C1 segment of cervical spinal cord (tissue), 14 donors: Measurements from ENCODE around the gene TBC1D16.
A peak's percentile ranks its signal among the peaks of the same experiment; 100 is the strongest.

Experiments used
- DNase-seq, 14 donors: peaks; one replicate each; lab custom pipeline; 2025; lab: John Stamatoyannopoulos, UW

TBC1D16 gene

DNA sequence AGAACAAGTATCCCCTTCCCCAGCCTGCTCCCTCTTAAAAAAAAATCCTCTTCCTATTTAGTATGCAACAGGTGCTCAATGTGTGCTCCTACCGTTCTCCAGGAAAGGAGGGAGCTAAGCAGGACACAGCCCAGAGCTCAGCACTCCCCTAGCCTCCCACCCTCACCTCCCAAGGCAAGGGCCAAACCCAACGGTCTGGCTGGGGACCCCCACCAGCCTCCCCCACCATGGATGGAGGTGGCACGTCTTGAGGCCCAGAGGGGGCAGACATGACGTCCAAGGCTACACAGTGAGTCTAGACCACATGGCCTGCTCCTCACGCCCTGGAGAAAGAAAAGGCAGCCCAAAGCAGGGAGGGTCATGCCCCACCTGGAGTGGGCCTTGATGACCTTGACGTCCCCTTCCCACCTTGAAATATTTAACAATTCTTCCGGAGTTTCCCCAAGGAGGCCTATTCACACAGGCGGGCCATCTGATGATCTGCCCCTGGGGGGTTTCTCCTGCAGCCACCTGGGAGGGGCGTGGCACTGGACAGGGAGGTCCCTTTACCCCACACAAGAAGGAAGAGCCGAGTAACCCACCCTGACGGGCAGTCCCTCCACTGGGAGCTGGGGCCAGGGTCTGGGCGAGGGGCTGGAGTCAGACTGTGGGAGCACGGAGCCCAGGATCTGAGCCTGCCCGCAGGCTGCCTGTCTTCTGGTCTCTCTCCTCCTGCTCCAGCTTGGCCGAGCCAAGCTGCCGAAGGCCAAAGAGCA is 107.0 kb downstream of the TBC1D16 start:
- DNase-seq, result no peak

DNA sequence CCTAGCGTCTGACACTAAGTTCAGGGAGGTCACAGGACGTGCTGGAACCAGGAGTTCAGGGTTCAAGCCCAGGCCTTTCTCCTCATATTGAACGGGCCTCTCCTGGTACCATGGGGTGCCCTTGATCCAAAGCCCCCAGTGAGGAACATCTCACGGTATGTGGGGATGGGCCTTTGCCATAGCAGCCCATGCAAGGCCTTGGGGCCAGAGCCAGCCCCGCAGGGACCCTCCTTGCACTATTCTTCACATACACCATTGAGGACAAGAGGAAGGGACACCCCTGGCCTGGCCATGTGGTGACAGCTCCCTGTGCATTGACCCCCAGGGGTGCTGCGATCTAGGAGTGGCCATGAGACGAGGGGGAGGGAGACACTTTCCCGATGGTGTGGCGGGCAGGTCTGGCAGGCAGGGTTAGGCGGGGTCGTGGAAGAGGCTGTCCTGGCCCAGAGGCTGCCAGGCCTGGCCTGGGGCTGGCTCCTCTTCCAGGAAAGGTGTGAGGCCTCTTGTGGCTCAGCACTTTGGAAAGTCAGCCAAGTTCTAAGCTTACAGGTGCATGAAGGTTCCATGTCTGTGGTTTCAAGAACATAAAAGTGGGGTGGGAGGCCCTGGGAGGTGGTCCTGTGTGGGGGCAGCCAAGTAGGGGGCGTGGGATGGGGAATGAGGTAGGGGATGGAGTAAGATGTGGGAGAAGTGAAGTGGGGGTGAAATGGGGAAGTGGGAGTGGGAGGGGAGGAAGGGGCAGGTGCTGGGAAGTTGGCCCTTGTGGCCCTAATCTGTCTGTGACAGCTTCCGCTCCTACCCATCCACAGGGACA is 107.8 kb downstream of the TBC1D16 start:
- no peak for DNase-seq

DNA sequence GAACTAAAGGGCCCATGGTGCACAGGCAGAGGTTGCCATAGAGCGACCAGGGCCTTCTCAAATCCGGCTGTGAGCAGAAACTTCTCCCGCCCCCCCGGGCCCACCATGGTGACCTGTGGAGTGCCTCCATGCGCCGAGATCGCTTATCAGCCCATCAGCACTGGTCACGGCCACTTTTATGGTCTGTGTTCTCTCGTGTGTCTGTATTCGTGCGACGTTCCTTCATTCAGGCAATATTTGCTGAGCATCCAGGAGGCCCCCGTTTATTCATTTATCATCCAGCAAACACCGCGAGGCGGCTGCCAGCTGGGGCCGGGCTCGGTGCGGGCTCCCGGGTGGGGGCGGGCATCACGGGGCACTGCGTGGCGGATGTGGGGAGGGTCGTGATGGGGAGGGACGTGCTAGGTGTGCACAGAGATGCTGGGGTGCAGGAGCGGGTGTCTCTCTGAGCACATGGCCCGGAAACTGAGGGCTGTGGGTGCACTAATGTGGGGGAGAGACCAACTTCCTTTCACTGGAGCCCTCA is 108.5 kb downstream of the TBC1D16 start:
- DNase-seq, result no peak

DNA sequence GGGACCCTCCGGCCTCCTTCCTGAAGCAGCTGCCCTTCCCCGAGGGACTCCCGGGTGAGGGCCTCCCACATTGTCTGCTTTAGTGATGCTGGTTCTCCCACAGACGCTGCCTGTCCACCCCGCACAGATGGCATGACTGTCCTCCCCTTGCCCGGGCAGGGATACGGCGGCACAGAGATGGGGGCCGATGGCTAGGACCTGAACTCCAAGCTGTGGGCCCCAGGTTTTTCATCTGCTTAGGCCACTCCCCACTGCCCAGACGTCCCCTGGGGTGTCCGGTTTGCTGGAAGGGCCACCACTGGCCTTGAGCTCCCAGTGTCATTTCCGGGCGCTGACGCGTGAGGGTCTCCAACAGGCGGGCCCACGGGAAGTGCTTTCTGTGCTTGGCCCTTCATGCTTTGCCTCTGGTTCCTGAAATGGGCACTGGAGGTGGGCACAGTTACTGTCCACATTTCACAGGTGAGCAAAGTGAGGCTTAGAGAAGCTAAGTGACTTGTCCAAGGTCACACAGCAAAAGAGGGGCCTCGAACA is 109.0 kb downstream of the TBC1D16 start:
- DNase-seq, result no peak

DNA sequence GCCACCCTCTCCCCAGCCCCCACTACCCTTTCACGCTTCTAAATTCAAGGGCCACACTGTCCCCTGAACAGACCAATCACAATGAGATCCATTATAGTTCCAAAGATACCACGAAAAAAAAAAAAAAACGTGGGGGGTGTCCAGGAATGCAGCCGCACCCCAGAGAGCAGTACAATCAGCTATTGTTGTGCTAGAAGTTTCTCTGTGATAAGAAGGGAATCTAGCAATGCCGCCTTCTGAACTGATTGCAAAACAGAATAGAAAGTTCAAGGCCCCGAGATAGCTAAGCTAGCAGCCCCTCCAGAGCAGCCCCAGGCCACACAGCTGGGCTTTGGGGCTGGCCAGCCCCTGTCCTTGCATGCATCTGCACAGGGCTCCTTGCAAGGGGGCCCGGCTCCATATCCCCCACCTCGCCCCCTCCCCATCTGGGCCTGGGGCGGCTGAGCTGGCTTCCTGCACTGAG is 109.5 kb downstream of the TBC1D16 start:
- no peak for DNase-seq

DNA sequence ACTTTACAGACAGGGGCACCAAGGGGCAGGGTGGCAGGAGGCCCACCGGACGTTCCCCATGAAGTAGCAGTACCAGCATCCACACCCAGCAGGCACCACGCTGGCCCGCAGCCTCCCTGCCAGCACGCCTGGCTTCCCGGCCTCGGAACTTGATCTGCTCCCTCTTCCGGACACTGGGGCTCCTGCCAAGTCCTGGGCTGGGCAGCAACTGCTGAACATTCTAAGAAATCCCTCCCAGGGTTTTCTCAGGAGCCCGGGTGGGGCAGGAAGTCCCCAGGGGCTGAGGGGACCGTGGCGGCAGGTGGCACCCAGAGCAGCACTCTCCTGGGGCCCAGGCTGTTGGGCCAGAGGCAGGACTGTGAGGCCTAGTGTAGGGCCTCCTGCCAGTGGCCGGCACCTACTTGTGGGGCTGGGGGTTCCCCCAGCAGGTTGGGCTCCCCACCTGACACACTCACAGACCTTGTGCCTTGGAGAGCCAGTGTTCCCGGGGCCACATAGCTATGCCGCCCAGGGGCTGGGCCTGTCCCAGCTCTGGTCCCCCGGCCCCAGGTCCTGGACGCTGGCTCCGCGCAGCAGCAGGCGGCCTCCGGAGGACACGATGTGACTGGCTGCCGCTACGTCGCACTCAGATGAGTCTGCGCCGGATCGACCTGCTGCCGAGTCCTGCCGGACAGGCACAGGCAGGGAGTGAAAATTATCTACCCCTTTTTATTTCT is 110.3 kb downstream of the TBC1D16 start:
- peak in 11 of 14 donors; percentile 14 to 74 (median 30) for DNase-seq

DNA sequence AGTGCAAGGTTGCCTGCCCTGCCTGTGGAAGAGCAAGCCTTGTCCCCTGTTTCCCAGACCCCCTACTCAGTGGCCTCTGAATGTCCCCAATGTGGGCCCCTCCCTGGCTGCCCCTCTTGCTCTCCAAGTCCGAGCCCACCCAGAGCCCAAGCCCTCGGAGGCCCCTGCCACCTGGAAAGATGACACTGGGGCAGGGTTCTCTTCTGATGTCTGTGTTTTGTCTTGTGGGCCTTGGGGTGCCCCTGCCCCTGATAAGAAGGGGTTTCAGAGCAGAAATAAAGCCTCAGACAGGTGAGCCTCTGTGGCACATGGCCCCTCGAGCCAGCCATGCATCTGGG is 111.1 kb downstream of the TBC1D16 start:
- DNase-seq, result no peak

DNA sequence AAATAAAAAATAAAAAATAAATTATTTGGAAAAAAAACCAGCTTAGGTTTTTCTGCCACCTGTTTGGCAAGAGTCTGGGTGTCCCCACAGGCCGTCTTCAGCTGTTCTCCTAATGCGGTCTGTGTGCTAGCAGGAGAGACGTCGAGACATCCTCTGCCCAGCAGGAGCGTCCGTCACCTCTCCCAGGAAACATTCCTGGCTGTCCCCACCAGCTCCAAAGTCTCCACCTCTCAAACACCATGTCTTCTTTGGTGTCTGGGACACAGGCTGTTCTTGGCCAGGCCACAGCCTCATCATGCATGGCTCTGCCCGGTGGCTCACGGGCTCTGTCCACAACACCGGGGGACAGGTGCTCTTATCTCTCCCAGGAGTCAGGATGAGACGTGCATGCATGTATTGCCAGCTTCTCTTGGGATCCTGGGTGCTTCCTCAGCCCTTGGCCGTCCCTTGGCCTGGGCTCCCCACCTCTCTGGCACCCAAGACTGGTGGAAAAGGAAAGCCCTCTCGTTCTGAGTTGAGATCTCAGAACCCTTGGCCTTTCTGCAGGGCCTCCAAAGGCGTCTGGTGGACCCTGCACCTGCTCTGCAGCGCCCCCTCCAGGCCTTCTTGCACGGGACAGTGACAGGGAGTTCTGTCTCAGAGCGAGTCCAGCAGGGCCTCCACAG is 111.6 kb downstream of the TBC1D16 start:
- DNase-seq, result peak in 9 of 14 donors; percentile 10 to 57 (median 30)

DNA sequence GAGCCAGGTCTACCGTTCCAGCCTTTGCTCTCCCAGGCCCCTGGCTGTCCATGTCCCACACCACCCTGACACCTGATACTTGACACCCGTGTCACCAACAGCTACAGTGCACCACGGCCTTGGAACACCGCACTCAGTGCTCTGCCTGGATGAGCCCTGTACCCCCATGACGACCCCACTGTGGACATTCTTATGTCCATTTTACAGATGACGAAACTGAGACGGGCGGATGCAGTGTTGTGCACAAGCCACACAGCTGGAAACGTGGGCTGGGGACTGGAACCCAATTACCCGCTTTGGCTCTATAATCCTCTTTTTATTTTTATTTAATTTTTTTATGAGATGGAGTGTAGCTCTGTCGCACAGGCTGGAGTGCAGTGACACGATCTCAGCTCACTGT is 112.9 kb downstream of the TBC1D16 start:
- DNase-seq, result no peak

DNA sequence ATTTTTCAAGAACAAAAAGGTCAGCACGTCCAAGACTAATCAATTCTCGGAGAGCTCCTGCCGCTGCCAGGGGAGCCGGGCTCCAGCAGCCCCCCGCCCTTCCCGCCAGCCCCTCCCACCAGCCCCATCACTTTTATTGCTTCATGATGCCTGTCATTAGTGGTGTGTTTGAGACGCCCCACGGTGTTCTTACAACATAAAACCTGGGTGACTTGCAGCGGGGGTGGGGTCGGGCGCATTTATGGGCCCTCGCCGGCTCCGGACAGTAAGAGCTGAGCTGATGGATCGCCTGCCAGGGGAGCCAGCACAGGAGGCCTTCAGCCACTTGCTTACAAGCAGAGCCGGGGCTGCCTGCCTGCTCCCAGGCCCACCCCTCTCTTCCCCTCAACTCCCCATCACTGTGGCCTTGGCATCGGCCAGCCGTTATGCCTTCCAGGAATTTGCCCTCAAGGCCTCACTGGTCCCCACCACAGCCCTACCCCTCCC is 113.5 kb downstream of the TBC1D16 start:
- DNase-seq, result no peak

DNA sequence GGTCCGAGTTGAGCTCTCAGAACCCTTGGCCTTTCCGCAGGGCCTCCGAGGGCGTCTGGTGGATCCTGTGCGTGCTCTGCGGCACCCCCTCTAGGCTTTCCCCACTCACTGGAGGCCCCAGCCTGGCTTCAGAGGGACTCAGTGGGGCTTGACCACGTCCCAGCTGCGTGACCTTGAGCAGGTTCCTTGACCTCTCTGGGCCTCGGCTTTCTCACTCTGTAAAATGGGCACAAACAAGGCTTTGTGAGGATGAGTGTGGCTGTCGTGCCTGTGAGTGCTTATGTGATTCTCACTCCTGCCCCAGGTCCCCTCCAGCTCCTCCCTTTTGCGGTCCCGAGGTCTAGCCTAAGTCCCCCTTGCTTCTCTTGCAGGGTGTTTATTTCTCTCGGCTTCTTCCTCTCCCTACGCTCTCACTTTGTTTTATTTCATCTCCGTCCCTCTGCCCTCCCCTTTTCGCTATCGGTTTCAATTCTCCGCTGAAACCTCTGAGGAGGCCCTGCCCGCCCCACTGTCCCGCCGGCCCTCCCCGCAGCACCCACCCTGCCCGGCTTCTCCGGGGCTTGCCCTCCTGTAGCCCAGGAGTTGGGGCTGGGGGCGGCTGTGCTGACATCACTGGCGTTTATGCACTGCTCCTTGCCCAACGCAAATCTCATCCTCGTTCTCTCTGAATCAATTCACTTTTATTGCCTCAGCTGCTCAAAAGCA is 114.1 kb downstream of the TBC1D16 start:
- DNase-seq, result no peak

DNA sequence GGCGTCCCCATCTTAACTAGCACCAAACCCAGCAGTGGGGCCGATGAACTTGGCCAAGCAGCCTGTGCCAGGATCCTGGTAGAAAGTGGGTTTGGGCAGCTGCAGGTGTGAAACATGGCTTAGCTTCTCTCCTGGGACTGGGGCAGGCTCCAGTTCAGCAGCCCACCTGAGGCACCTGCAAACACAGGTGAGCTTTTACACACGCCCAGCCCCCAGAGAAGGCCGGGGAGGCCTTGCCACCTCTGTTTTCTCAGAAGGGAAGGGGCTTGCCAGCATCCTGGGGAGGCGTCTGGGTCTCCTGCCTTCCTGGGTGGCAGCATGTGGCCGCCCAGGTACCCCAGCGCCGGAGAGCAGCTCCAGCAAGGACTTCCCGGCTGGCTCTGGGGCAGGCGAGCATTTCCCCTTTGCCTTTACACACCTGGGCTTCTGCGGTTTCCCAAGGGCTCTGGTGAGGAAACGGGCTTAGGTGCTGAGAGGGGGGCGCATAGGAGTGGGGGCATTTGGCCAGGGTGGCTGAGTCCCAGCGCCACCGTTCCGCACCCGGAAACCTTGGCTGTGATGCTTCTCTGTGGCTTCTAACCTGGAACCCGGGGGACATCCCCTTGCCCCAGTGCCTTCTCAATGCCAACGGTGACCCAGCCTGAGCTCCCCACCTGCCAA is 114.8 kb downstream of the TBC1D16 start:
- DNase-seq, result no peak

DNA sequence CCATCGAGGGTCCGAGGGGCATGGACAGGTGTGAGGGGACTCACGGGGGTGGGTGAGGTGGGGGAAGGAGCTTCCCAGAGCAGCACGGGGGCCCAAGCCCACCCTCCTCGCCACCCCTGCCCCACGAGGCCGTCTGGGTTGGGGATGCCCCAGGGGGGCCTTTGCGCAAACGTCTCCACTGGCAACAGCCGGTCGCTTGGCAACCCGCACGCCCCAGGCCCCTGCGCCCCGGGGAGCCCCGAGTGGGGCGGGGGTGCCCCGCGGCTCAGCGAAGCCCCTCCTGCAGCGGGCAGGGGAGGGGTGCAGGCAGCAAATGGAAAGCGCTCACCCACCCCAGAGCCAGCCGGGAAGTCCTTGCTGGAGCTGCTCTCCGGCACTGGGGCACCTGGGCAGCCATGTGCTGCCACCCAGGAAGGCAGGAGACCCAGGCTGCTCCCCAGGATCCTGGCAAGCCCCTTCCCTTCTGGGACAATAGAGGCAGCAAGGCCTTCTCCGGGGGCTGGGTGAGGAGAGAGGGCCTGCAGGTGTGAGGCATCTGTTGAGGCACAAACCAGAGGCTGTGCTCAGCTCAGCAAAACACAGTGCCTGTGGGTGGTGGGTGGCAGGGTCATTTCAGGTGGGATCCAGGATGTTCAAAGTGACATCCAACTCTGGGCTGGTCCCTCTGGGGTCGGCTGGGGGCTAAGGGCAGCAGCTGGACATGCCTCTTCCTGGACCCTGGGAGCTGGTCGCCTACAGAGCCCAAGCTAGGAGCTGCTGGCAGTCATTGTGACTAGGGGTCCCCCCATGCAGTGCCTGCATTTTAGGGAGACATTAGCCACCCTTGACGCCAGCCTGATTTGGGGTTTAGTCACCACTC is 115.6 kb downstream of the TBC1D16 start:
- no peak for DNase-seq

DNA sequence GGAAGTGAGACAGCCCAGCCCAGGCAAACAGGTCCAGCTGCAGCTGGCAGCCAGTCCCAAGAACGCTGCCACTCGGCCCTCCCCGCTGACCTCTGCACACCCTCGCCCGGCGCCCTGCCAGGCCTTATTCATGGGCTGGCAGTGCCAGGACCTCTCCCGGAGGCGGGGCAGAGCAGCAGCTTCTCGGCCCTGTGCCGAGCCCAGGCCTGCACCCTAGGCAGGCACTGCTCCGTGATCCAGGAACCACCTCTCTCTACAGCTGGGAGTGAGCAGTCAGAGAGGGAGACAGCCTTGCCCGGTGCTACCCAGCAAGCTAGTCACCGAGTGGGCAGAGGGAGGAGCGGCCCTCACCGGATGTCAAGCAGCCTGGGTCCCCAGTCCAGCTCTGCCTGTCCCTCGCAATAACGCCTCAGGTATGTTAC is 116.5 kb downstream of the TBC1D16 start:
- DNase-seq, result peak in 12 of 14 donors; percentile 73 to 94 (median 86)

DNA sequence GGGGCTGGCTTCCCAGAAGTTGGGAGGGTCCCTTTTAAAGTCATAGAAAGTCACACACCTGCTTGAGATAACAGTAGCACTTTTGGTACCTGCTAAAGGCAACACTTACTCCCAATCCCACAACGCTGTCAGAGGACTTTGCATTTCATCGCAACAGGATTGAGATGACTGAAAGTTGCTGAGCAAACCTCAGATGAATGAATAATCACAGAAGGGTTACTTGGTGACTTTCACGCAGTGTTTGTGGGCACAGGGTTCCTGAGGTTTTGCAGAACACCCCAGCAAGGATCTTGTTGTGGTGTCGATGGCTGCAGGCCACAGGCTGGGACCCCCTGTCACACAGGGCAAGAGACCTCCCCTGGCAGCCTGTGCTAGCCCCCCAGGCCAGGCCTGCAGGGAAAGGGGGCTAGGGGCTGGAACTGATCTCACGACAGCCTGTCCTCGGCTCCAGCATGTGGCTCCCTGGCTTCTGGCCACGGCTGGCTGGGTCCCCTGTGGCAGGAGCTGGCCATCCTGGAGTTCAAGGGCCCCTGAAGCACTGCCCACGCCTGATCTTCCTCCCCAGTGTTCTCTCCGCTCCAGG is 117.0 kb downstream of the TBC1D16 start:
- no peak for DNase-seq

DNA sequence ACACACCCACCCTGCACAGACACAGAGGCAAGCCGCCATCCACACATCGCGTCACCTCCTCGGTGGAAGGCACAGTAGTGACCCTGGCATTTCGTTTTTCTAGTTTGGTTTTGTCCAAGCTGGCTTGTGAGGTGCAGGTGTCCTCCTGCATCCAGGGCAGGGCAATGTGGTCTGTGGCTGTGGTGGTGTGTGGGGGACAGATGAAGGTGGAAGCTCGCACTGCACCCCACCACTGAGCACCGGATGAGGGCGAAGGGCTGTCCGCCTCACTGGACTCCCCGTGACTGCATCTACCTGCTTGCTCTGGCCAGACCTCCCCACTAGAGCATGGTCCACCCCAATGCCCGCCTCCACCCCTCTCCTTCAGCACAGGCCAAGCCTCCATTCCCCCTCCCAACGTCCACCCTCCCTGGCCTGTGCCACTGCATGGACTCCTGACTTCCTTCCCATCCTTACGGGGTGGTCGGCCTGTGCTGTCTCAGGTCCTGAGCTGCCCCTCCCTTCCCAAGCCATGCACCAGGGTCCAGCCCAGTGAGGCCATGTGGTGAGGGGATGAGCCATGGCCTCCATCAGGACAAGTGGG is 117.7 kb downstream of the TBC1D16 start:
- no peak for DNase-seq

DNA sequence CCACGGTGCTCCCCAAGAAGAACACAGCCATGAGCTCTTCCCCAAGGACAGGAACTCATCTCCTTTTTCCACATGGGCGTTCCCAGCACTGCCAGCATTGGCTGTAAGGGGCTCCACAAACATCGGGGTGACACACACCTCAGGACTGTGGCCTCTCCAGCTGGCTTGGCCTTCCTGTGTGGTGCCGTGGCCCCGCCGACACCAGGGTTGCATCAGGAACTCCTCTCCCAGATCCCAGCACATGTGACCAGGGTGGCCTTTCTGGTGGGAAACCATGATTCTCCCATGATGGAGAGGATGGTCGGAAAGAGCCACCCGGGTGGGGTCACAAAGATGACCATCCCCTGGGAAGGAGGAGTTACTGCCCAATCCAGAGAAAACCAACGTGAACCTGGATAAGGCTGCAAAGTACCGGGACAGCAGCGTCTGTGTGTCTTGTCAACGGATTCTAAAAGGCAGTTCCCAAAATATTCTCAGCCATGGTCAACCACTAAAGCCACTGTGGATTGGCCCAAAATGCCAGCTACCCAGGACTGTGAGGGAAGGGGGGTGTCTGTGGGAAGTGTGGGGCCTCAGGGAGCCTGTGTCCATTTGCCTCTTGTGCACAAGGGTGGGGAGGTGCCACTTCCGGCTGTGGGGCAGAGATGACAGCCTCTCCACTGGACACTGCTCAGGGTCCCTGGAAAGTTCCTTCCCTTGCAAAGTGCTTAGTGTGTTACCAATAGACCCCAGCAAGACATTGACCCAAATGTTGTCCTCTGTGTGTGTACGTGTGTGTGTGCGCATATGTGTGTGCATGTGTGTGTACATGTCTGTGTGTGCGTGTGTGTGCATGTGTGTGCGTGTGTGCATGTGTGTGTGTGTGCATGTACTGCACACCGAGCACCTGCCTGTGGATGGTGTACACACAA is 118.4 kb downstream of the TBC1D16 start:
- no peak for DNase-seq
